Right ventricle myocardium superior (tissue), 1 donor: ENCODE results near the gene LYPD6B. TPM values are rescaled to one million over a fixed set of nuclear protein-coding genes. Genes with fewer than 3 reads are reported as not detected.
A peak's percentile ranks its signal among the peaks of the same experiment; 100 is the strongest.

Experiments
- ATAC-seq: fragments of 200-7000 bp; cut with Tn5 transposase; one replicate; pipeline ENCODE4 v1.9.1; 2020; ENCODE audit warnings: mild to moderate bottlenecking; ENCODE audit not compliant: poor library complexity
- DNase-seq: peaks from one replicate; pipeline ENCODE4 v3.0.0-alpha.2; 2020
- intact Hi-C: fragments of 100-400 bp; cut with DNase I; formaldehyde crosslinking; loops from one replicate; pipeline ENCODE4 v1.11.2; 2022
- total RNA-seq: library from RNA; stranded (reverse); fragmentation: NEBNext Ultra II Directional; extraction: Animal tissue kit (Norgen Biotek cat#: 25700); gene quantifications from one replicate; pipeline ENCODE4 v1.2.1, GENCODE V29; 2021
- donor health status: DM: no; HTN: yes; CAD: no; lungs with severe emphysema.

Gene LYPD6B
- total RNA-seq, 1 donor from 2014 or later: not detected

DNA sequence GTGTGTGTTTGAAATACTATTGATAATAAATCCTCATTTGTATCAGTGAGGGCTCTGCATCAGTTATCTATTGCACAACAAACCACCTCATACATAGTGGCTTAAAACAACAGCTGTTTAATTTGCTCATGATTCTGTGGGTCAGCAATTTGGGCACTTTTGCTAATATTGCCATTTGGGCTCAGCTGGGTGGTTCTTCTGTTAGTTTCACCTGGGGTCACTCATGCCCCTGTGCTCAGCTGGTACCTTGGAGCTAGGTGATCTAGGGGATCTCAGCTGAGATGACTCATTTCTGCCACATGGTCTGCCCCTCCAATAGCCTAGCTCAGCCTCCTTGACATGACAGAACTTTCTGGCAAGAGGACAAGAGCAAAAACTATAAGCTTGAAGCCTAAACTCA, 126.3 kb downstream of the LYPD6B start:
- ATAC-seq: no peak
- no peak for DNase-seq
- intact Hi-C loops: no loop called here

- ATAC-seq (no peak), DNase-seq (no peak)
- intact Hi-C loops: no loop called here
Observed at GRCh38 chr2:149167001-149167780, 128.7 kb downstream of the LYPD6B start.

DNA sequence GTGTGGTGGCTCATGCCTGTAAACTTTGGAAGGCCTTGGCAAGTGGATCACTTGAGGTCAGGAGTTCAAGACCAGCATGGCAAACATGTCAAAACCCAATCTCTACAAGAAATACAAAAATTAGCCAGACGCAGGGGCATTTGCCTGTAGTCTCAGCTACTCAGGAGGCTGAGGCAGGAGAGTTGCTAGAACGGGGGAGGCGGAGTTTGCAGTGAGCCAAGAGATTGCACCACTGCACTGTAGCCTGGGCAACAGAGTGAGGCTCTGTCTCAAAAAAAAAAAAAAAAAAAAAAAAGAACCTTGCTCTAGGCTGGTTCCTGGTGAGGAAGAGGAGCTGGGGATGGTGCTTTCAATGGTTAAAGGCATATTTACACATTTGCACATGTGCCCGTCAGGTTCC, 129.4 kb downstream of the LYPD6B start:
- ATAC-seq (no peak), DNase-seq (peak; percentile 39)
- intact Hi-C loops: no loop called here

- intact Hi-C loops: no loop called here
- ATAC-seq (no peak), DNase-seq (no peak)
Observed at GRCh38 chr2:149169656-149170055, 131.2 kb downstream of the LYPD6B start.

DNA sequence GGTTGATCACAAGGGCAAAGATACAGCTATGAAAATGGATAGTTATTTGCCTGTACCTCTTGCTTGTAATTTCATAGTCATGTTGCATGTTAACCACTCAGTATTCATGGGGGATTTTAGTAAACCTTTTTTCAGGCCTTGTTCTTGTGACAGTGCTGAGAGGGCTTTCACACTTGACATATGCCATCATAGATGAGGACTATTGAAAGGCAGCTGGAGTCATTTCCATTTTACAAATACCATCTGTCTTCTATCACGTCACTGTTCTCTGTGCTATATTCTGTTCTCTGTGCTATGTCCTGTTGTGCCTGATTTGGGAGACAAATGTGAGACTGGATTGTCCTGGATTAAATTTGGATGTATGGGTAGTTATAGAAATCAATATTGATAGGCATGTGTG, 131.7 kb downstream of the LYPD6B start:
- ATAC-seq (no peak), DNase-seq (no peak)
- intact Hi-C loops: no loop called here

GRCh38 chr2:149170911-149171310, 132.4 kb downstream of the LYPD6B start:
- intact Hi-C loops: no loop called here
- ATAC-seq: no peak
- no peak for DNase-seq

- intact Hi-C loops: no loop called here
- no peak for DNase-seq
- no peak for ATAC-seq
Observed at GRCh38 chr2:149173220-149173619, 134.7 kb downstream of the LYPD6B start.

GRCh38 chr2:149175956-149176355, 137.5 kb downstream of the LYPD6B start:
- no peak for ATAC-seq
- intact Hi-C loops: no loop called here
- DNase-seq: no peak

DNA sequence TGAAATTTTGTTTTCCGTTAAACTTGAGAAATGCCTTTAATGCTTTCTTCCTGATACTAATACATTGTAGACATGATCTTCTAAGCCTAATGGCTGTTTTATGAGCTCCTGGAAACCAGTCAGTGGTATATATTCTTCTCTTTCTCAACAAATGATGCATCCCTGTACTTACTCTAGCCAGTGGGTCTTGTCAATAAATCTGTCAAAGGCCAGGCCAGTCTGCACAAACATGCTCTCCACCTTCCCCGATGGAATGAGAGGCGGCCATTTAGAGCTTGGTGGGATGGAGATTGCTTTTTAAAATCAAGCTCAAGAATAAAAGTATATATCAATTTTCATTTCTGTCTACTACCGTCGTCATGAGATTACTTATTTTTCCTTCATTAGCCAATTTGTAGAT, 140.1 kb downstream of the LYPD6B start:
- DNase-seq (no peak), ATAC-seq (no peak)
- intact Hi-C loops: no loop called here

DNA sequence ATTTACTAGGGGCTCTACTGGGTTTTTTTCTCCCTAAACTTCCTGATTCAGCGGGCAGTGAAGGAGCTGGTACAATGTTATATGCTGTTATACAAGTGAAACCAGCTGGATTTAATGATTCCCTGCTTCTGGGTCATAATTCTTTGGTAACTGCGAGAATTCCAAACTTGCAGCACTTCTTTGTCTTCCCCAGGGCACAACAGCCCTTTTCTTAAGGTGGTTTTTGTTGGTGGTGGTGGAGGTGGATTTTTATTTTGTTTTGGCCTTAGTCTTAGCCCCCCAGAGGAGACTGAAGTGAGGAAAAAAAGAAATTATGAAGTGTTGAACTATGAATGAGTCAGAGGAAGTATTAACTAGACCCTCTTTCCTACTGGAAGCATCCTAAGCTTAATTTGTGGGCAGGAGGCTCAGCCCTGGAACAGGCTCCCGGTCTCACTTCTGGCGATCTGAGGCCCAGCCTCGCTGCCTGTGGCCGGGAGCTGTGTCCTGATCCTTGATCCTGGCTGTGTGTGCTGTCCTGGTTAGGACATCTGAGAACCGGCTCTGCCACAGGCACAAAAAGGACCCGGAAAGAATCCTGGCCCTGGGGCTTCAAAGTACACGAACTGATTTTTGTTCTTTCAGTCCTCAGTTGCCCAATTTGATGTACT, 141.9 kb downstream of the LYPD6B start:
- no peak for DNase-seq
- intact Hi-C loops: no loop called here

GRCh38 chr2:149183187-149183586, 144.7 kb downstream of the LYPD6B start:
- DNase-seq (no peak), ATAC-seq (no peak)
- intact Hi-C loops: no loop called here

More for the DNA sequence above, 141.9 kb downstream of the LYPD6B start:
- no peak for ATAC-seq

DNA sequence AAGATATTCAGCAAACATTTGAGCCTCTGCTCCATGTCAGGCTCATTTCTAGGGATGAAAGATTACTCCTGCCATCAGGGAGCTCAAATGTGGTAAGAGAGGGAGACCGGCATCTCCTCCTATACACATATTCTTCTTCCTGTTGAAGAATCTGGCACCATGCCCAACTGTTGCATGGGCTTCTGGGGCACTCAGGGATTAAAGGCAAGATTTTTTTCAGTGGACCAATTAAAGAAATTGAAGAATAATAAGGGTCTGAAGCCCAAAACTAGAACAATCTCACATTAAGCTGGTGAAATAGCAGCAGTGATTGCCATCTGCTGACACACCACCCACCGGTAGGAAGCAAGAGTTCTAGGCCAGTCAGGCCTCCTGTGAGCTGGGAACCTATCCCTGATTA, 146.5 kb downstream of the LYPD6B start:
- ATAC-seq (no peak), DNase-seq (no peak)

DNA sequence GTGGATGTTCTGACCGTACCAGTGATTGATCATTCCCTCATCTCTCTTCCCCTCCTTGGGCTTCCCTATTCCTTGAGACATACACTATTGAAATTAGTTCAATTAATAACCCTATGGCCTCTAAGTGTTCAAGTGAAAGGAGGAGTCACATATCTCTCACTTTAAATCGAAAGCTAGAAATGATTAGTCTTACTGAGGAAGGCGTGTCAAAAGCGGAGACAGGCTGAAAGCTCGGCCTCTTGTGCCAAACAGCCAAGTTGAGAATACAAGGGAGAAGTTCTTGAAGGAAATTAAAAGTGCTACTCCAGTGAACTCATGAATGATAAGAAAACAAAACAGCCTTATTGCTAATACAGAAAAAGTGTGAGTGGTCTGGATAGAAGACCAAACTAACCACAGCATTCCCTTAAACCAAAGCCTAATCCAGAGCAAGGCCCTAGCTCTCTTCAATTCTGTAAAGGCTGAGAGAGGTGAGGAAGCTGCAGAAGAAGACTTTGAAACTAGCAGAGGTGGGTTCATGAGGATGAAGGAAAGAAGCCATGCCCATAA, 147.5 kb downstream of the LYPD6B start:
- intact Hi-C loops: no loop called here
- DNase-seq (no peak), ATAC-seq (no peak)

More for the DNA sequence above, 146.5 kb downstream of the LYPD6B start:
- intact Hi-C loops: no loop called here

- ATAC-seq (no peak), DNase-seq (no peak)
- intact Hi-C loops: no loop called here
Observed at GRCh38 chr2:149187057-149187456, 148.6 kb downstream of the LYPD6B start.

DNA sequence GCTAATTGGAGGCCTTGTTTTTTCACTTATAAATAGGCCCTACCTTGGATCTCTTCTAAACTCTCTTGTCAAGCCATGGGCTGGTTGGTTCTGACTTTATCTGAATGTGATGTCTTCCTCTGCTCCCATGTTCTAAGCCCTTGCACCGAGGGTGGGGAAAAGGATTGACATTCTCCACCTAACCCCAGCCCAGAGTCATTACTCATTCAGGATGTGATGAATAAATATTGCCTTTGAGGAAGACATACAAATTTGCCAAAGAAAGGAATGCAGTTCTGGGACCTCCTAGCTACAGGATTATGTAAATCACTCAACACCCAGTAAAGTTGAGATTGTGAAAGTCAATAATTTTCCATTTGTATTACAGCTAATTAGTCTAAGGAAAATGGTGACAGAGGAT, 149.8 kb downstream of the LYPD6B start:
- ATAC-seq: no peak
- no peak for DNase-seq
- intact Hi-C loops: no loop called here

- intact Hi-C loops: no loop called here
- no peak for ATAC-seq
- DNase-seq: no peak
Observed at GRCh38 chr2:149189769-149190168, 151.3 kb downstream of the LYPD6B start.

DNA sequence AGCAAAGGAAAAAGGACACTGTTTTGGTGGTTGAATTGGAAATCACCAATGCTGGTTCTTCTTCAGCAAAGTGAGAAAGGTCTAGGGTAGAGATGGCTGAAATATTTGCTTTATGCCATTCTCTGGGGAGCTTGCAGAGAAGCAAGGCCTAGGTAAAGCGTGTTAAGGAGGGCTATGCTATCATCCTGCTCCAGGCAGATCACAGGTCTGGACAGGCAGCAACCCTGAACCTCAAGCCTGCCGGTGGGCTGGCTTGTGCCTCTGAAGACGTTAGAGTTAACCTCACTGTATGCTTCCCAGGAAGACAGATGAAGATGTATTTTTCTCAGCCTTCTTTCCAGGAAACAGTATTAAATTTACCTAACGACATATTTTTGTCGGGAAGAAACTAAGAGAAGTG, 153.4 kb downstream of the LYPD6B start:
- ATAC-seq (no peak), DNase-seq (no peak)
- intact Hi-C loops: no loop called here

DNA sequence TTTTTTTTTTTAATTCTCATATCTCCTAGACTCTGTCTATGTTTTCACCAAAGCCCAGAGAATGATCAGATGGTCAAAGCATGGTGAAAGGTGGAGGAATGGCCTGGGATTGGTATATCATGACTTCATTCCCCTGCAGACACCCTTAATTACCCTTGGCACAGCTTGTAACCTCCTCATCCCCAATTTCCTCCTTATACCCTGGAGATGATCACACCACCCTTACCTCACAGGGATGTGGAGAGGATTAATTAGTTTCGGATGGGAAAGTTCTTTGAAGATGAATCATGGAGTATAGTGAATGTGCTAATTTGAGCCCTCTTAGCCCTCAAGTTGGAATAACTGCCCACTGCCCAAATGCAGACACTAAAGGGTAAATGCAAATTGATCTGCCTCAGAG, 153.9 kb downstream of the LYPD6B start:
- DNase-seq: no peak
- intact Hi-C loops: no loop called here
- ATAC-seq: no peak

DNA sequence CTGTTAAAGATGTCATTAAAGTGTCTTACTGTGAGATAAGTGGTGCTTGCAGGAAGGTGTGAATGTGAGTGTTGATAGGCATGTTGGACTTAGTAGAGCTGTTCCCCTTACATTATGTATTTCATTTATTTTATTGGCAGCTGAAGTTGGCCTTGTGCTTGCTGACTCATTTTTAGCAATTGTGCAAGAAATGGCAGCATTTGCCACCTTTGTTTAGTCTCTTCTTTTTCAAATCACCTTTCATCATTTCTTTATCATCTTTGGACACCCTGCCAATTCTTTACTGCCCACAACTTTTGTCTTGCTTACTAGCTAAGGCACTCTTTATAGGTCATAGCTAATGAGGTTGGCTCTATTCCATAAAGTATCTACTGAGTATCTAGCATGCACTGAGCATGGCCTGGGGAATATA, 161.6 kb downstream of the LYPD6B start:
- DNase-seq: no peak
- intact Hi-C loops: no loop called here
- ATAC-seq: peak; percentile 94

DNA sequence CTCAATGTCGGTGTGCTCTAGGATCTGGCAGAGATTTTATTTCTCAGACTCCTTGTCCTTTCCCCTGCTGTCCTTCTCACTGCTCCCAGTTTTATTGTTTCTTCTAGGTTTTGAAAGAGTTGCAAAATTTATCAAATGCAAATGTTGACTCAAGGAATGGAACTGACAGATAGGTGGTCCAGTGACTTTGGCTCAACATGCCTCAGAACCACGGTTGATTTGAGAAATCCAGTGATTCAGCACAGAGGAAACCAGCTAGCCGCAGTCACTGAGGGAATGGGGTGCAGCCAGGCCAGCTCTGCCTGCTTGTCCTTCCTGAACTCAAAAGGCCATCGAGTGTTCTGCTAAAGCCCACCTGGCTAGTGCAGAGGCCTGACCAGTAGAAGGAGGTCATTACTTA, 166.2 kb downstream of the LYPD6B start:
- ATAC-seq (no peak), DNase-seq (no peak)
- intact Hi-C loops: no loop called here
